D721Med (cell line): ENCODE results near the gene CMTM7.
"Not testable (repeated sequence)": the region's sequence is repeated elsewhere in the genome, so short reads cannot be mapped to it uniquely, and the experiment has no call there.

Source experiments
- DNase-seq: peaks from one replicate; pipeline ENCODE4 v3.0.0; 2011; ENCODE audit warnings: low spot score; ENCODE audit not compliant: insufficient read length
- FAIRE-seq: peaks from 2 replicates; lab custom pipeline; 2011; peaks lifted over from hg19 to GRCh38; lab: Jason Lieb, UNC
- TF ChIP-seq, protein P1 (sequence below): IDR thresholded peaks from 2 replicates; pipeline ENCODE4 v1.5.1; 2012; ENCODE audit warnings: mild to moderate bottlenecking, control low read depth; ENCODE audit not compliant: insufficient read depth; ENCODE audit errors: missing control alignments

Gene CMTM7

DNA sequence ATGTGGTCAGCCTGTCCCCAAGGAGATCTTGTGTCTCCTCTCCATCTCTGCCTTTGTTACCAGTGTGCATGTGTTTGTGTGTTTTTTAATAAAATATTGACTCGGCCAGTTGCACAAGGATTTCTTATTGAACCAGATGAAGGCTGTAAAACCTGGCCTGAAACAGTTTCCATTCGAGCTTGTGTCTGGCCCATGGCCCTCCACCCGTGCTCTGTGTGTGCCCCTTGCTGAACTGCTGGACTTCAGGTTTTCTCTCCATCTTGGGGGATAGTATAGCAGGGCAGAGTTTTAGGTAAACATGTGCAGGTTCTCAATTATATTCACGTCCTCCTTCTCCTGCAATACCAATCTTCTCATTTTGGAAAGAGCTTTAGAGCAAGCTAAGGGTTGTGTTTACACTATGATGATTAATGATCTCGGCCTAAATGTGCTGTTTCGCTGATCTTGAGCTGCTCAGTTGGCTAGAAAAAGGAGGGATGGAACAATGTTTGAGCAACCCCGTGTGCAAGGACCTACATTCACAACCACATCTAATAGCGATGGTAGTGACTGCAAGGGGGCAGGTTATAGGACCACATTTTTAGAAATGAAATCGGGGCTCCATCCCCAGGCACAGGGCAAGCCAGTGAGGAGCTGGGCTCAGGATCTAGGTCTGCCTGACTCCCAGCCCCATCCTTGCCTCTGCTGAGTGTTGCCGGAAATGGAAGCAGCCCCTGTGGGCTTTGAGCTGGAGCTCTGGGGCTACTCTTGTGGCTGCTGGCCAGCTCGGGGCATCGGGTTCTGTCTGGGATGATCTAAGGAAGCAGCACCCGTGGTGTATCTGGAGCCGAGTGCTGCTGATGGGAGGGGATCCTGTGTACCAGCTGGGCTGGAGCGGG is 63.3 kb downstream of the CMTM7 start:
- DNase-seq (no peak), FAIRE-seq (no peak)
- TF ChIP-seq, protein P1, sequence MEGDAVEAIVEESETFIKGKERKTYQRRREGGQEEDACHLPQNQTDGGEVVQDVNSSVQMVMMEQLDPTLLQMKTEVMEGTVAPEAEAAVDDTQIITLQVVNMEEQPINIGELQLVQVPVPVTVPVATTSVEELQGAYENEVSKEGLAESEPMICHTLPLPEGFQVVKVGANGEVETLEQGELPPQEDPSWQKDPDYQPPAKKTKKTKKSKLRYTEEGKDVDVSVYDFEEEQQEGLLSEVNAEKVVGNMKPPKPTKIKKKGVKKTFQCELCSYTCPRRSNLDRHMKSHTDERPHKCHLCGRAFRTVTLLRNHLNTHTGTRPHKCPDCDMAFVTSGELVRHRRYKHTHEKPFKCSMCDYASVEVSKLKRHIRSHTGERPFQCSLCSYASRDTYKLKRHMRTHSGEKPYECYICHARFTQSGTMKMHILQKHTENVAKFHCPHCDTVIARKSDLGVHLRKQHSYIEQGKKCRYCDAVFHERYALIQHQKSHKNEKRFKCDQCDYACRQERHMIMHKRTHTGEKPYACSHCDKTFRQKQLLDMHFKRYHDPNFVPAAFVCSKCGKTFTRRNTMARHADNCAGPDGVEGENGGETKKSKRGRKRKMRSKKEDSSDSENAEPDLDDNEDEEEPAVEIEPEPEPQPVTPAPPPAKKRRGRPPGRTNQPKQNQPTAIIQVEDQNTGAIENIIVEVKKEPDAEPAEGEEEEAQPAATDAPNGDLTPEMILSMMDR, result no peak

DNA sequence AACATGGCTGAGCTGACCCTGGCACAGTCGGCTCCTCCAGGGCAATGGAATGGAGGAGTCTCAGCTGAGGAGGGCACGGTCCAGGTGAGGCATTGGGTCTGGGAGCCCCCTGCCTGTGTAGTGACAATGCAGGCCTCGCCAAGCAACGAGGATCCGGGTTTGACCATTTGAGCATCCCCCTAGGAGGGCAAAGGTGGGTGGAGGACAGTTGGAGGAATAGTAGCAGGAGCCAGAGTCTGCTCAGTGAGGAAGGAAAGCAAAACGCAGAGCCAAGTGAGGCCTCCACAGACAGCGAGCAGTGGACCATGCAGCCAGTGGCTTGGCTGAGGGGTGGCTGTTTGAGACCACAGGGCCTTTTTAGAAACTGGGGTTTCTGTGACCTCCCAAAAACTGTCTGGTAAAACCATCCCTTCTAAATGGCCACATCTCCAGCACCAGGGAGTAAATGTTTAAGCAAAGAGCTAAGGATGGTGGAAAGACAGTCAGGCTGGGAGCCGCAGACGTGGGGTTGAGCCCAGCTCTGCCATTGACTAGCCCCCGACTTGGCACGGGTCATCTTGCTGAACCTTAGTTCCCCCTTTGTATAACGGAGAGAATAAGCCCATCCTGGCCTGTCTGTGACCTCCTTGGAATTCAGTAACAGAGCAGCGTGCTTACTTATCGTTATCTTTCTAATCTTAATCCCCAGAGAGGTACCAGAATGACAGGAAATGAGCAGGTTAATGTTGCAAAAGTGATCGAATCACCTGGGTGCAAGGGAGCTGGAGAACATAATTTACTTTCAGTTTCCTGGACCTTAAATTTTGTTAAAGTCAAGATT is 64.2 kb downstream of the CMTM7 start:
- DNase-seq, result no peak
- FAIRE-seq, result no peak
- TF ChIP-seq, protein P1, result no peak

DNA sequence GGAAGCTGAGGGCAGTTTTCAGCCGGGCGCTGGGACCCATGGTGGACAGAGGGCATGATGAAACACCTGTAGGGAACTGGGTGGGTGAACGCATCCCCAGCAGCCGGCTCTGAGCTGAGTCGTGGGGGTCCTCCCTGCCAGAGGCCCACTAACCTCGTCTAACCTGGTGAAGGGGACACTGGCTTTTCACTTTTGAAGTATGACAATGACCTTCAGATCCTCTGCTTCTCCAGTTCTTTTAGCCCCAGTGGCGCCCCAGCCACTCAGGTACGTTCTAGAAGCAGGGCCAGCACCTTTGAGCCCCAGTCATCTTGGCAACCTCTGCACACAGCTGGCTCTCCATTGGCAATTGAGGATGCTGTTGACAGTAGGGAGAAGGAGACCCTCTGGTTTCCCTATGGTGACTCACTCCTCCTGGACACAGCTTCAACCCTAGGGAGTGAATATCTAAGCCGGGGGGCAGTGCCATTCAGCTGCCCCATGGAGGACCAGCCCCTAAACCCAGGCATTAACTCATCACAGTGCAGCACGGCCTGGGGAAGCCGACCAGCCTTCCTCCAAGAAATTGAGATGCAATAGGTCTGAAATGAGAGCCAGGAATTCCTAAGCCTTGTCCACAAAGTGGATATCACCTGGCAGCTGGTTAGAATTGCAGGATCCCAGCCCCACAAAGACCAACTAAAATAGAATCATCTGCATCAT is 64.9 kb downstream of the CMTM7 start:
- DNase-seq, result no peak
- FAIRE-seq, result no peak
- TF ChIP-seq, protein P1, result no peak

DNA sequence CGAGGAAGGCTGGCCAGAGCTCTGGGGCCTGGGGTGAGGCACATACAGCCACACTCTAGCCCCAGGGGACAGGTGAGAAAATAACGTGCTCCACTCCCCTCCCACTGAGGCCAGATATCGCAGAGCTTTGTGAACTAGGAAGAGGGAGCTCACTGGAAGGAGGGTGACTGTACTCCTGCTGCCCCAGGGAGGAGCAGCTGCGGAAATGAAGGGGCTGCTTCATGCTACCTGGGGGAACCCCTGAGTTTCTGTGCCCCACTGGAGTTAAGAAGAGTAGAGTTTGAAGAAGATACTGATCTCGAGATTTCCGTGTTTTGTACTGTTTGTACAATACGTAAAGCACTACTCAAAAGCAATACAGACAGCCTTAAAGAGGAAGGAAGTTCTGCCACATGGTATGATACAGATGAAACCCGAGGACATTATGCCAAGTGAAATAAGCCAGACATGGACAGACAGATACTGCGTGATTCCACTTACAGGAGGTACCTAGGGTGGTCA is 66.4 kb downstream of the CMTM7 start:
- TF ChIP-seq, protein P1, result no peak
- DNase-seq, result no peak
- FAIRE-seq, result no peak

DNA sequence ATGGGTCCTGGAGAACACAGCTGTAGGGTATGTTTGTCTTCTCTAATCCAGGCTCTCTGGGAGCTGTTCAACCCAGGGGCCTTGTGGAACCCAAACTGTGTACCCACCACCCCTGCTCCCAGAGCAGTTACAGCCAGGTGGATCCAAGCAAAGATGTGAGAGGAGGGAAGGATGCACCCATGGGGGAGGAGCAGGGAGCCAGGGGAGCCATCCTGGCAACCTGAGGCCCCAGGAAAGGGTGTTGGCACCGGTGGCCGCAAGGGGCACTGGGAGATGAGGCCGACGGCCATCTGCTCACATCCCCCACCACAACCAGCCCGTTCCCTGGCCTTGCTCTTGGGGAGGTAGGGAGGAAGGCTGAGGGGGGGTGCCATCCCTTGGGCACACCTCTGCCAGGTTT is 67.8 kb downstream of the CMTM7 start:
- DNase-seq (no peak), FAIRE-seq (no peak)
- TF ChIP-seq, protein P1, result no peak

DNA sequence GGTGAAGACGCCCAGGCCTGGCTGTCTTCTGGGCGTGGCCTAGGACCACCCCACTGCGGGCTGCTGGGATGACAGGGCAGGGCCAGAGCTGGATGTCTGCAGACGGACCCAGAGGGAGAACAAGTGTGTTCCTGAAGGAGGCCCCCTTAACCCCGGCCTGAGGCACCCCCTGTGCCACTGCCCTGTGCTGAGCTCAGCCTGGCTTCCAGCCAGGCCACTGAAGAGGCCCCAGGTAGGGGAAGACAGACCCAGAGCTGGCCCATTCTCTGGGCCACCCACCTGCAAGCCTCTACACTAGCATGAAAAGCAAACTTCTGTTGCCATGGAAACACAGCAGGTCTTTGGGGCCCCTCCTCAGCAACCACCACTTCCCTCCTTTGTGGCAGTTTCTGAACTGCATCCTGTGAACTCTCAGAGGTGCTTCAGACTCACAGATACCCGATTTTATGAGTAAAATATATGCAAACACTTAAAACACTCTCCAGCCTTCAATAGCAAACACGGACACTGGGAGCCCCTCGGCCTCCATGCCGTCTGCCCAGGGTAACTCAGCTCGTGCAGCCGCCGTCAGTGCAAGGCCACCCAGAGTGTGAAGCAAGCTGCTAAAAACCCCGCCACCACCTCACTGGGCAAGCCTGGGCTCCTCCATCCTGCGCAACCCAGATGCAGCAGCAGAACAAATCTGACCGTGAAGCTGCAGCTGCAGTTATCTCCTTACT is 68.5 kb downstream of the CMTM7 start:
- TF ChIP-seq, protein P1, result no peak
- DNase-seq, result no peak
- no peak for FAIRE-seq

DNA sequence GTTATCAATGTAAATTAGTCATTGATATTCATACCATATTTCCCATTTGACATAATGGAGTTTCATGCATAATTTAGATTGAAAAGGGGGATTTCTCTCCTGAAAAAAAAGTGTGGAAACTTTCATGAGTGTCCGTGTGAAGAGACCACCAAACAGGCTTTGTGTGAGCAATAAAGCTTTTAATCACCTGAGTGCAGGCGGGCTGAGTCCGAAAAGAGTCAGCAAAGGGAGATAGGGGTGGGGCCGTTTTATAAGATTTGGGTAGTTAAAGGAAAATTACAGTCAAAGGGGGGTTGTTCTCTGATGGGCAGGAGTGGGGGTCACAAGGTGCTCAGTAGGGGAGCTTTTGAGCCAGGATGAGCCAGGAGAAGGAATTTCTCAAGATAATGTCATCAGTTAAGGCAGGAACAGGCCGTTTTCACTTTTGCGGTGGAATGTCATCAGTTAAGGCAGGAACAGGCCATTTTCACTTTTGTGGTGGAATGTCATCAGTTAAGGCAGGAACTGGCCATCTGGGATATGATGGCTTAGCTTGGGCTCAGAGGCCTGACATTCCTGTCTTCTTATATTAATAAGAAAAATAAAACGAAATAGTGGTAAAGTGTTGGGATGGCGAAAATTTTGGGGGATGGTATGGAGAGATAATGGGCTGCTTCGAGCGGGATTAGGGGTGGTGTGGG is 69.3 kb downstream of the CMTM7 start:
- FAIRE-seq, DNase-seq: not testable (repeated sequence)

DNA sequence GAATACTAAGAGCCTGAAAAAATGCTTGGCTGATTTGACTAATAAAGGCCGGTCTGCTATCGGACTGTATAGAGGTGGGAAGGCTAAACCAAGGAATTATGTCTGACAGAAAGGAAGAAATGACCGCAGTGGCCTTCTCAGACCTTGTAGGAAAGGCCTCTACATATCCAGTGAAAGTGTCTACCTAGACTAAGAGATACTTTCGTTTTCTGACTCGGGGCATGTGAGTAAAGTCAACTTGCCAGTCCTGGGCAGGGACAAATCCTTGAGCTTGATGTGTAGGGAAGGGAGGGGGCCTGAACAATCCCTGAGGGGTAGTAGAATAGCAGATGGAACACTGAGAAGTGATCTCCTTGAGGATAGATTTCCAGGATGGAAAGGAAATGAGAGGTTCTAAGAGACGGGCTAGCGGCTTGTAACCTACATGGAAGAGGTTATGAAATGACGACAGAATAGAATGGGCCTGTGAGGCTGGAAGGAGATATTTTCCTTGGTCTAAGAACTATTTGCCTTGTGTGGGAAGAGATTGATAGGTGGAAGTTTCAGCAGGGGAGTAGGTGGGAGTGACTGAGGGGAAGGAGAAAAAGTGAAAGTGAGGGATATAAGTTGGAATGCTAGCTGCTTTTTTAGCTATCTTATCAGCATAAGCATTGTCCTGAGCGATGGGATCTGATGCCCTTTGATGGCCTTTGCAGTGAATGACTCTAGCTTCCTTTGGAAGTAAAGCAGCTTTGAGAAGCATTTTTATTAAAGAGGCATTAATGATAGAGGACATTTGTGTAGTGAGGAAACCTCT is 70.7 kb downstream of the CMTM7 start:
- not testable (repeated sequence) for FAIRE-seq, DNase-seq

DNA sequence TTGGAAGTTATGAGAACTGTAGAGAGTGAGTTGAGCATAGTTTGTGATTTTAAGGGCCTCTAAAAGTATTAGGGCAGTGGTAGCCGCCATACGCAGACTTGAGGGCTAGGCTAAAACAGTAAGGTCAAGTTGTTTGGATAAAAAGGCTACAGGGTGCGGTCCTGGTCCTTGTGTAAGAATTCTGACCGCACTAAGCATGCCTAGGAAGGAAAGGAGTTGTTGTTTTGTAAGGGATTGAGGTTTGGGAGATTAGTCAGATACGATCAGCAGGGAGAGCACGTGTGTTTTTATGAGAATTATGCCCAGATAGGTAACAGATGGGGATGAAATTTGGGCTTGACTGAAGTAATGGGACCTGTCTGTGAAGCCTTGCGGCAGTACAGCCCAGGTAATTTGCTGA is 71.8 kb downstream of the CMTM7 start:
- not testable (repeated sequence) for FAIRE-seq

More for the DNA sequence above, 71.8 kb downstream of the CMTM7 start:
- DNase-seq, result not testable (repeated sequence)
